ENCODE results near the gene FOXA1. TPM values are rescaled to one million over a fixed set of nuclear protein-coding genes. Genes with fewer than 3 reads are reported as not detected.

FOXA1 gene
- total RNA-seq, 4 donors from 2014 or later = 7.4 to 24.6 (median 21.4) TPM

GRCh38 chr14:37593511-37594237 is 1.4 kb downstream of the FOXA1 start:
- peak overlapping the region in 3 of 4 donors; percentile 83 to 96 (median 94) for H3K27ac ChIP-seq
- no peak for DNase-seq
- TF ChIP-seq CTCF (IDR thresholded peaks at IDR 0.05) (no peak), POLR2A (IDR thresholded peaks at IDR 0.05) (no peak)

GRCh38 chr14:37592482-37593408 is 2.3 kb downstream of the FOXA1 start:
- peaks cover 0 to 14% (median 0%) of the 10 kb centered on the region in 4 donors for H3K4me1 ChIP-seq
- H3K4me3 ChIP-seq = peak overlapping the region in 3 of 4 donors; percentile 20 to 70 (median 54)
- peak in 2 of 3 donors; percentile 47 to 66 for DNase-seq
- H3K27ac ChIP-seq = peak overlapping the region in 3 of 4 donors; percentile 59 to 77 (median 73)
- H3K9me3 ChIP-seq = no peaks in the 10 kb centered on the region
- TF ChIP-seq CTCF (IDR thresholded peaks at IDR 0.05) = no peak
- TF ChIP-seq POLR2A (IDR thresholded peaks at IDR 0.05) = no peak
- no peaks in the 10 kb centered on the region for H3K36me3 ChIP-seq
- H3K27me3 ChIP-seq = peaks cover 0 to 35% of the 10 kb centered on the region in 2 donors

More at GRCh38 chr14:37593511-37594237, 1.4 kb downstream of the FOXA1 start:
- Histone ChIP-seq H3K9me3 (peaks cover 0 to 6% (median 0%) of the 10 kb centered on the region in 4 donors), H3K4me1 (peaks cover 0 to 24% (median 0%) of the 10 kb centered on the region in 4 donors), H3K4me3 (peak overlapping the region in 3 of 4 donors; percentile 25 to 70 (median 54)), H3K27me3 (peaks cover 0 to 36% of the 10 kb centered on the region in 2 donors), H3K36me3 (no peaks in the 10 kb centered on the region)

GRCh38 chr14:37591941-37592481 is 3.0 kb downstream of the FOXA1 start:
- no peaks in the 10 kb centered on the region for H3K36me3 ChIP-seq
- H3K27ac ChIP-seq = peak overlapping the region in 3 of 4 donors; percentile 59 to 77 (median 73)
- peak in 2 of 3 donors; percentile 47 to 77 for DNase-seq
- H3K27me3 ChIP-seq = peaks cover 0 to 42% of the 10 kb centered on the region in 2 donors
- peak overlapping the region in 3 of 4 donors; percentile 20 to 70 (median 54) for H3K4me3 ChIP-seq
- H3K4me1 ChIP-seq = peaks cover 0 to 14% (median 0%) of the 10 kb centered on the region in 4 donors
- no peaks in the 10 kb centered on the region for H3K9me3 ChIP-seq
- TF ChIP-seq POLR2A (IDR thresholded peaks at IDR 0.05) = no peak
- TF ChIP-seq CTCF (IDR thresholded peaks at IDR 0.05) = no peak

- H3K36me3 ChIP-seq = no peaks in the 10 kb centered on the region
- H3K4me3 ChIP-seq = peak overlapping the region in 3 of 4 donors; percentile 20 to 70 (median 54)
- peak overlapping the region in 3 of 4 donors; percentile 59 to 77 (median 73) for H3K27ac ChIP-seq
- H3K9me3 ChIP-seq = no peaks in the 10 kb centered on the region
- TF ChIP-seq POLR2A (IDR thresholded peaks at IDR 0.05) = no peak
- TF ChIP-seq CTCF (IDR thresholded peaks at IDR 0.05) = peak in 2 of 6 experiments; percentile 20 to 39
- H3K27me3 ChIP-seq = peaks cover 0 to 41% of the 10 kb centered on the region in 2 donors
- peak in 2 of 3 donors; percentile 57 to 71 for DNase-seq
- peaks cover 0 to 11% (median 0%) of the 10 kb centered on the region in 4 donors for H3K4me1 ChIP-seq
Measured at GRCh38 chr14:37591311-37591940, 3.6 kb downstream of the FOXA1 start.
